ENCODE data around the gene DNAAF5.

Gene DNAAF5

GRCh38 chr7:771234-772004 is 44.9 kb downstream of the DNAAF5 start:
- Mint-ChIP-seq H3K36me3 (ENCODE audit: low read depth) (peaks cover 87% of the 10 kb centered on the region), H3K27me3 (no peaks in the 10 kb centered on the region), H3K4me1 (ENCODE audit: low read depth) (no peaks in the 10 kb centered on the region), H3K4me3 (no peak overlapping the region), H3K27ac (no peak overlapping the region), H3K9me3 (no peaks in the 10 kb centered on the region)
- DNase-seq, result no peak

GRCh38 chr7:772005-772294 is 45.5 kb downstream of the DNAAF5 start:
- no peaks in the 10 kb centered on the region for H3K27me3 Mint-ChIP-seq
- H3K36me3 Mint-ChIP-seq (ENCODE audit: low read depth), result peaks cover 90% of the 10 kb centered on the region
- no peak for DNase-seq
- H3K27ac Mint-ChIP-seq, result no peak overlapping the region
- no peaks in the 10 kb centered on the region for H3K4me1 Mint-ChIP-seq (ENCODE audit: low read depth)
- H3K9me3 Mint-ChIP-seq, result no peaks in the 10 kb centered on the region
- H3K4me3 Mint-ChIP-seq, result no peak overlapping the region

- no peaks in the 10 kb centered on the region for H3K27me3 Mint-ChIP-seq
- no peak for DNase-seq
- H3K4me3 Mint-ChIP-seq, result no peak overlapping the region
- H3K9me3 Mint-ChIP-seq, result no peaks in the 10 kb centered on the region
- peaks cover 89% of the 10 kb centered on the region for H3K36me3 Mint-ChIP-seq (ENCODE audit: low read depth)
- H3K4me1 Mint-ChIP-seq (ENCODE audit: low read depth), result no peaks in the 10 kb centered on the region
- H3K27ac Mint-ChIP-seq, result no peak overlapping the region
These were observed 45.9 kb downstream of the DNAAF5 start for GRCh38 chr7:772392-772791.

GRCh38 chr7:772861-773621 is 46.5 kb downstream of the DNAAF5 start:
- Mint-ChIP-seq H3K9me3 (no peaks in the 10 kb centered on the region), H3K27ac (no peak overlapping the region), H3K36me3 (ENCODE audit: low read depth) (peaks cover 88% of the 10 kb centered on the region), H3K27me3 (no peaks in the 10 kb centered on the region), H3K4me1 (ENCODE audit: low read depth) (no peaks in the 10 kb centered on the region), H3K4me3 (no peak overlapping the region)
- no peak for DNase-seq

GRCh38 chr7:773622-773915 is 47.1 kb downstream of the DNAAF5 start:
- Mint-ChIP-seq H3K9me3 (no peaks in the 10 kb centered on the region), H3K36me3 (ENCODE audit: low read depth) (peaks cover 89% of the 10 kb centered on the region), H3K27ac (no peak overlapping the region), H3K4me3 (no peak overlapping the region), H3K4me1 (ENCODE audit: low read depth) (no peaks in the 10 kb centered on the region), H3K27me3 (no peaks in the 10 kb centered on the region)
- DNase-seq, result no peak

GRCh38 chr7:774161-775109 is 47.9 kb downstream of the DNAAF5 start:
- Mint-ChIP-seq H3K4me1 (ENCODE audit: low read depth) (no peaks in the 10 kb centered on the region), H3K27ac (no peak overlapping the region), H3K27me3 (no peaks in the 10 kb centered on the region), H3K9me3 (no peaks in the 10 kb centered on the region), H3K36me3 (ENCODE audit: low read depth) (peaks cover 86% of the 10 kb centered on the region), H3K4me3 (no peak overlapping the region)
- DNase-seq, result peak; percentile 84

GRCh38 chr7:776381-776780 is 49.9 kb downstream of the DNAAF5 start:
- DNase-seq, result no peak
- no peaks in the 10 kb centered on the region for H3K27me3 Mint-ChIP-seq
- no peak overlapping the region for H3K4me3 Mint-ChIP-seq
- no peaks in the 10 kb centered on the region for H3K4me1 Mint-ChIP-seq (ENCODE audit: low read depth)
- H3K27ac Mint-ChIP-seq, result no peak overlapping the region
- peaks cover 88% of the 10 kb centered on the region for H3K36me3 Mint-ChIP-seq (ENCODE audit: low read depth)
- no peaks in the 10 kb centered on the region for H3K9me3 Mint-ChIP-seq

- Mint-ChIP-seq H3K27ac (no peak overlapping the region), H3K36me3 (ENCODE audit: low read depth) (peaks cover 88% of the 10 kb centered on the region), H3K4me3 (no peak overlapping the region), H3K4me1 (ENCODE audit: low read depth) (no peaks in the 10 kb centered on the region), H3K27me3 (no peaks in the 10 kb centered on the region), H3K9me3 (no peaks in the 10 kb centered on the region)
- DNase-seq, result no peak
These were observed 50.7 kb downstream of the DNAAF5 start for GRCh38 chr7:776992-777727.

- Mint-ChIP-seq H3K27ac (no peak overlapping the region), H3K27me3 (no peaks in the 10 kb centered on the region), H3K36me3 (ENCODE audit: low read depth) (peaks cover 88% of the 10 kb centered on the region)
These were observed 51.2 kb downstream of the DNAAF5 start for GRCh38 chr7:777728-778078.

GRCh38 chr7:778271-778967 is 51.9 kb downstream of the DNAAF5 start:
- DNase-seq, result no peak
- Mint-ChIP-seq H3K27ac (no peak overlapping the region), H3K4me3 (no peak overlapping the region), H3K9me3 (no peaks in the 10 kb centered on the region), H3K36me3 (ENCODE audit: low read depth) (peaks cover 89% of the 10 kb centered on the region), H3K4me1 (ENCODE audit: low read depth) (no peaks in the 10 kb centered on the region), H3K27me3 (no peaks in the 10 kb centered on the region)

More at GRCh38 chr7:777728-778078, 51.2 kb downstream of the DNAAF5 start:
- H3K4me3 Mint-ChIP-seq, result no peak overlapping the region
- H3K4me1 Mint-ChIP-seq (ENCODE audit: low read depth), result no peaks in the 10 kb centered on the region
- no peak for DNase-seq
- no peaks in the 10 kb centered on the region for H3K9me3 Mint-ChIP-seq

- Mint-ChIP-seq H3K4me1 (ENCODE audit: low read depth) (no peaks in the 10 kb centered on the region), H3K36me3 (ENCODE audit: low read depth) (peaks cover 90% of the 10 kb centered on the region), H3K4me3 (no peak overlapping the region), H3K9me3 (no peaks in the 10 kb centered on the region), H3K27me3 (no peaks in the 10 kb centered on the region), H3K27ac (no peak overlapping the region)
- DNase-seq, result no peak
These were observed 52.5 kb downstream of the DNAAF5 start for GRCh38 chr7:778968-779451.

GRCh38 chr7:779480-779879 is 53.0 kb downstream of the DNAAF5 start:
- Mint-ChIP-seq H3K27me3 (no peaks in the 10 kb centered on the region), H3K4me1 (ENCODE audit: low read depth) (no peaks in the 10 kb centered on the region), H3K4me3 (no peak overlapping the region), H3K27ac (no peak overlapping the region), H3K9me3 (no peaks in the 10 kb centered on the region), H3K36me3 (ENCODE audit: low read depth) (peaks cover 94% of the 10 kb centered on the region)
- no peak for DNase-seq

- Mint-ChIP-seq H3K4me3 (no peak overlapping the region), H3K27ac (no peak overlapping the region), H3K36me3 (ENCODE audit: low read depth) (peaks cover 94% of the 10 kb centered on the region), H3K27me3 (no peaks in the 10 kb centered on the region), H3K9me3 (no peaks in the 10 kb centered on the region), H3K4me1 (ENCODE audit: low read depth) (no peaks in the 10 kb centered on the region)
- DNase-seq, result no peak
These were observed 53.6 kb downstream of the DNAAF5 start for GRCh38 chr7:780081-780480.

GRCh38 chr7:780516-780915 is 54.0 kb downstream of the DNAAF5 start:
- H3K36me3 Mint-ChIP-seq (ENCODE audit: low read depth), result peaks cover 94% of the 10 kb centered on the region

More at GRCh38 chr7:780516-780915, 54.0 kb downstream of the DNAAF5 start:
- Mint-ChIP-seq H3K4me1 (ENCODE audit: low read depth) (no peaks in the 10 kb centered on the region), H3K9me3 (no peaks in the 10 kb centered on the region), H3K4me3 (no peak overlapping the region), H3K27ac (no peak overlapping the region), H3K27me3 (no peaks in the 10 kb centered on the region)
- no peak for DNase-seq

Measured in activated T-cell treated with anti-CD3 and anti-CD28 coated beads, Interleukin-2, amount 50 U/mL, for 24 hours (primary cell).